ENCODE measurements around the gene TMEM269. TPM values are rescaled to one million over a fixed set of nuclear protein-coding genes. Genes with fewer than 3 reads are reported as not detected.
"Not testable (repeated sequence)": the region's sequence is repeated elsewhere in the genome, so short reads cannot be mapped to it uniquely, and the experiment has no call there.

TMEM269 gene
- total RNA-seq, 1 experiment from 2014 or later, result 0.02 TPM

GRCh38 chr1:42776502-42776901 is 8.3 kb upstream of the TMEM269 start:
- DNase-seq (ENCODE audit: low read depth), result no peak

GRCh38 chr1:42777852-42778251 is 6.9 kb upstream of the TMEM269 start:
- peak; percentile 34 for DNase-seq (ENCODE audit: low read depth)

GRCh38 chr1:42779725-42780124 is 5.1 kb upstream of the TMEM269 start:
- DNase-seq (ENCODE audit: low read depth), result no peak

- no peak for DNase-seq (ENCODE audit: low read depth)
Observed at GRCh38 chr1:42780176-42780575, 4.6 kb upstream of the TMEM269 start.

- no peak for DNase-seq (ENCODE audit: low read depth)
Observed at GRCh38 chr1:42783092-42783491, 1.7 kb upstream of the TMEM269 start.

GRCh38 chr1:42784547-42784945 is 245 bp upstream of the TMEM269 start:
- DNase-seq (ENCODE audit: low read depth), result no peak

GRCh38 chr1:42786097-42786496 is 1.3 kb downstream of the TMEM269 start:
- DNase-seq (ENCODE audit: low read depth), result no peak

- DNase-seq (ENCODE audit: low read depth), result no peak
Observed at GRCh38 chr1:42788021-42788420, 3.2 kb downstream of the TMEM269 start.

- DNase-seq (ENCODE audit: low read depth), result no peak
Observed at GRCh38 chr1:42793824-42794223, 9.0 kb downstream of the TMEM269 start.

- DNase-seq (ENCODE audit: low read depth), result no peak
Observed at GRCh38 chr1:42797414-42797813, 12.6 kb downstream of the TMEM269 start.

GRCh38 chr1:42797979-42798378 is 13.2 kb downstream of the TMEM269 start:
- no peak for DNase-seq (ENCODE audit: low read depth)

- DNase-seq (ENCODE audit: low read depth), result no peak
Observed at GRCh38 chr1:42801832-42802473, 17.2 kb downstream of the TMEM269 start.

- no peak for DNase-seq (ENCODE audit: low read depth)
Observed at GRCh38 chr1:42806171-42806570, 21.4 kb downstream of the TMEM269 start.

GRCh38 chr1:42806593-42806992 is 21.8 kb downstream of the TMEM269 start:
- no peak for DNase-seq (ENCODE audit: low read depth)

- no peak for DNase-seq (ENCODE audit: low read depth)
Observed at GRCh38 chr1:42807056-42807668, 22.4 kb downstream of the TMEM269 start.

GRCh38 chr1:42814815-42815214 is 30.0 kb downstream of the TMEM269 start:
- DNase-seq (ENCODE audit: low read depth), result not testable (repeated sequence)

- DNase-seq (ENCODE audit: low read depth), result peak; percentile 29
Observed at GRCh38 chr1:42815941-42816584, 31.3 kb downstream of the TMEM269 start.

- peak; percentile 79 for DNase-seq (ENCODE audit: low read depth)
Observed at GRCh38 chr1:42816585-42817439, 32.0 kb downstream of the TMEM269 start, which contains the start of the genes ERMAP and SVBP. Gene ERMAP (plus strand): TSS chr1:42817122. CDS start chr1:42830449, 13,327 bp downstream. Gene SVBP (minus strand): TSS chr1:42817397. CDS start chr1:42816544, 853 bp downstream.

GRCh38 chr1:42817440-42817767 is 32.6 kb downstream of the TMEM269 start:
- DNase-seq (ENCODE audit: low read depth), result no peak

- no peak for DNase-seq (ENCODE audit: low read depth)
Observed at GRCh38 chr1:42817976-42818375, 33.2 kb downstream of the TMEM269 start.

- no peak for DNase-seq (ENCODE audit: low read depth)
Observed at GRCh38 chr1:42820813-42821212, 36.0 kb downstream of the TMEM269 start.

GRCh38 chr1:42821690-42822089 is 36.9 kb downstream of the TMEM269 start:
- no peak for DNase-seq (ENCODE audit: low read depth)
